Gastrocnemius medialis (tissue), 4 donors: ENCODE results near the gene IQCE.

Experiments
- CTCF ChIP-seq, 5 experiments: fragments of 450-650 bp in 3 of 5; fragments of 200-600 bp in 2 of 5; sonication (generic) in 2 of 5; IDR thresholded peaks in 4 of 5; conservative IDR thresholded peaks in 1 of 5; 1 replicate in 4 of 5; 2 replicates in 1 of 5; pipeline ENCODE4 v1.5.1; 2016 to 2019; ENCODE audit warnings: antibody characterized with exemption in 5 of 5, mild to moderate bottlenecking in 3 of 5, moderate library complexity in 3 of 5
- POLR2A ChIP-seq, 2 donors: fragments of 450-650 bp; IDR thresholded peaks; one replicate each; pipeline ENCODE4 v1.6.1; 2017; ENCODE audit warnings: antibody characterized with exemption in 2 of 2, mild to moderate bottlenecking in 2 of 2, moderate library complexity in 2 of 2

- TF ChIP-seq POLR2A (IDR thresholded peaks at IDR 0.05) (no peak), CTCF (IDR thresholded peaks at IDR 0.05 in 4 of 5, conservative IDR thresholded peaks at IDR 0.05 in 1 of 5) (no peak)
Measured at GRCh38 chr7:2662273-2663120, 103.7 kb downstream of the IQCE start.
